Fibroblast of lung (primary cell): ENCODE measurements around the gene PSMG3. TPM values are rescaled to one million over a fixed set of nuclear protein-coding genes. Genes with fewer than 3 reads are reported as not detected.

Experiments
- DNase-seq, 2 donors: peaks; one replicate each; pipeline versions ENCODE4 v3.0.0 to v3.0.0-alpha.2; 2010; ENCODE audit warnings: low read depth in 2 of 2
- H2AFZ ChIP-seq: 2 replicates; pipeline ENCODE4 v1.5.1; 2012; ENCODE audit warnings: low read length, control low read depth, inconsistent platforms
- H3K27ac ChIP-seq: 2 replicates; pipeline ENCODE4 v1.5.1; 2011; ENCODE audit warnings: low read length, control low read depth; ENCODE audit not compliant: insufficient read depth
- H3K27me3 ChIP-seq: 2 replicates; pipeline ENCODE4 v1.5.1; 2011; ENCODE audit warnings: mild to moderate bottlenecking, low read length; ENCODE audit not compliant: control insufficient read depth, insufficient read depth
- H3K36me3 ChIP-seq: 2 replicates; pipeline ENCODE4 v1.5.1; 2011; ENCODE audit warnings: low read length; ENCODE audit not compliant: control insufficient read depth, insufficient read depth
- H3K4me1 ChIP-seq: 2 replicates; pipeline ENCODE4 v1.5.1; 2011; ENCODE audit warnings: low read length; ENCODE audit not compliant: control insufficient read depth, insufficient read depth; ENCODE audit errors: extremely low read depth
- H3K4me2 ChIP-seq: 2 replicates; pipeline ENCODE4 v1.5.1; 2011; ENCODE audit warnings: low read length, control low read depth; ENCODE audit not compliant: insufficient read depth; ENCODE audit errors: extremely low read depth
- H3K4me3 ChIP-seq, 4 experiments: fragments of 200-600 bp in 1 of 4; sonication (generic) in 1 of 4; replicated peaks in 1 of 4; 2 replicates each; pipeline ENCODE4 v1.5.1; 2011 to 2016; ENCODE audit warnings: low read length in 4 of 4, low read depth in 3 of 4, mild to moderate bottlenecking in 3 of 4, control low read depth in 2 of 4, inconsistent platforms in 1 of 4, mixed read lengths in 1 of 4; ENCODE audit not compliant: insufficient read depth in 1 of 4; ENCODE audit errors: control extremely low read depth in 1 of 4
- H3K79me2 ChIP-seq: 2 replicates; pipeline ENCODE4 v1.5.1; 2012; ENCODE audit warnings: mild to moderate bottlenecking, low read length, inconsistent platforms; ENCODE audit not compliant: control insufficient read depth, insufficient read depth
- H3K9ac ChIP-seq: 2 replicates; pipeline ENCODE4 v1.5.1; 2011; ENCODE audit warnings: mild to moderate bottlenecking, low read length, control low read depth; ENCODE audit not compliant: insufficient read depth
- H3K9me3 ChIP-seq: 2 replicates; pipeline ENCODE4 v1.5.1; 2012; ENCODE audit warnings: low read depth, low read length; ENCODE audit not compliant: control insufficient read depth, insufficient read depth
- H4K20me1 ChIP-seq: 2 replicates; pipeline ENCODE4 v1.5.1; 2011; ENCODE audit warnings: low read length; ENCODE audit not compliant: control insufficient read depth, insufficient read depth; ENCODE audit errors: extremely low read depth
- CTCF ChIP-seq, 2 donors: IDR thresholded peaks in 1 of 2; conservative IDR thresholded peaks in 1 of 2; 1 replicate in 1 of 2; 2 replicates in 1 of 2; pipeline ENCODE4 v1.5.1; 2011 to 2012; ENCODE audit warnings: low read length in 2 of 2, control low read depth in 1 of 2, inconsistent platforms in 1 of 2, low read depth in 1 of 2, mild to moderate bottlenecking in 1 of 2
- EZH2 ChIP-seq: IDR thresholded peaks from 2 replicates; pipeline ENCODE4 v1.5.1; 2012; ENCODE audit warnings: low read length, control low read depth, mild to moderate bottlenecking; ENCODE audit errors: missing control alignments
- polyA plus RNA-seq, 2 donors: library from polyadenylated mRNA; depleted of rRNA in 1 of 2; stranded (reverse) in 1 of 2; unstranded in 1 of 2; fragments of >200 nt; gene quantifications; 2 replicates each; pipeline ENCODE4 v1.2.1, GENCODE V29; 2011 to 2012; ENCODE audit warnings: missing spikeins in 1 of 2
- total RNA-seq: library from RNA; depleted of rRNA; stranded (reverse); fragments of >200 nt; gene quantifications from 2 replicates; pipeline ENCODE4 v1.2.1, GENCODE V29; 2014

PSMG3 gene
- total and polyA plus RNA-seq, 2 donors (not counting 1 experiment from before 2014, with no cell fraction given), result 19.3 to 24.6 TPM

- DNase-seq, result no peak
- no peaks in the 10 kb centered on the region for H3K27me3 ChIP-seq
- no peak overlapping the region for H2AFZ ChIP-seq
- H3K9ac ChIP-seq, result no peak overlapping the region
- no peaks in the 10 kb centered on the region for H3K79me2 ChIP-seq
- no peak for TF ChIP-seq EZH2
- TF ChIP-seq CTCF (conservative IDR thresholded peaks at IDR 0.05 in 1 of 2, IDR thresholded peaks at IDR 0.05 in 1 of 2; ENCODE audit: low read depth in 1 of 2, low read length in 2 of 2), result no peak
- no peak overlapping the region for H3K27ac ChIP-seq
- H3K4me1 ChIP-seq, result peaks cover 9% of the 10 kb centered on the region
- H3K4me2 ChIP-seq, result no peak overlapping the region
- H4K20me1 ChIP-seq, result no peaks in the 10 kb centered on the region
- H3K9me3 ChIP-seq, result no peaks in the 10 kb centered on the region
- no peak overlapping the region for H3K4me3 ChIP-seq
- H3K36me3 ChIP-seq, result no peaks in the 10 kb centered on the region
Observed at GRCh38 chr7:1550846-1551155, 19.0 kb downstream of the PSMG3 start.

GRCh38 chr7:1550005-1550845 is 19.6 kb downstream of the PSMG3 start:
- TF ChIP-seq EZH2 (no peak), CTCF (conservative IDR thresholded peaks at IDR 0.05 in 1 of 2, IDR thresholded peaks at IDR 0.05 in 1 of 2; ENCODE audit: low read depth in 1 of 2, low read length in 2 of 2) (no peak)
- Histone ChIP-seq H2AFZ (no peak overlapping the region), H3K27ac (no peak overlapping the region), H3K27me3 (no peaks in the 10 kb centered on the region), H3K4me2 (no peak overlapping the region), H3K79me2 (no peaks in the 10 kb centered on the region), H4K20me1 (no peaks in the 10 kb centered on the region), H3K9me3 (no peaks in the 10 kb centered on the region), H3K9ac (no peak overlapping the region), H3K4me3 (no peak overlapping the region), H3K36me3 (no peaks in the 10 kb centered on the region), H3K4me1 (peaks cover 3% of the 10 kb centered on the region)
- no peak for DNase-seq

- no peak overlapping the region for H3K9ac ChIP-seq
- H4K20me1 ChIP-seq, result no peaks in the 10 kb centered on the region
- H3K79me2 ChIP-seq, result no peaks in the 10 kb centered on the region
- no peaks in the 10 kb centered on the region for H3K4me1 ChIP-seq
- H3K4me3 ChIP-seq, result no peak overlapping the region
- no peak overlapping the region for H3K4me2 ChIP-seq
- no peaks in the 10 kb centered on the region for H3K36me3 ChIP-seq
- no peak overlapping the region for H3K27ac ChIP-seq
- no peak for DNase-seq
- no peak for TF ChIP-seq EZH2
- TF ChIP-seq CTCF (conservative IDR thresholded peaks at IDR 0.05 in 1 of 2, IDR thresholded peaks at IDR 0.05 in 1 of 2; ENCODE audit: low read depth in 1 of 2, low read length in 2 of 2), result no peak
- no peaks in the 10 kb centered on the region for H3K9me3 ChIP-seq
- H2AFZ ChIP-seq, result no peak overlapping the region
- no peaks in the 10 kb centered on the region for H3K27me3 ChIP-seq
Observed at GRCh38 chr7:1549357-1550004, 20.4 kb downstream of the PSMG3 start.
